ENCODE results near the gene PDGFB. TPM values are rescaled to one million over a fixed set of nuclear protein-coding genes. Genes with fewer than 3 reads are reported as not detected.
A peak's percentile ranks its signal among the peaks of the same experiment; 100 is the strongest.

The PDGFB gene
- total and polyA plus RNA-seq, 11 donors, result 9.0 to 43.7 (median 21.3) TPM

GRCh38 chr22:39234867-39235687 lies 9.7 kb downstream of the PDGFB start:
- Histone ChIP-seq H3K36me3 (peaks cover 0 to 38% (median 21%) of the 10 kb centered on the region in 9 donors), H3K4me1 (peaks cover 27 to 98% (median 82%) of the 10 kb centered on the region in 12 donors), H3K9me3 (no peaks in the 10 kb centered on the region), H3K27ac (peak overlapping the region; percentile 84 to 98 (median 94)), H3K27me3 (peaks cover 0 to 56% (median 0%) of the 10 kb centered on the region in 9 donors), H3K4me3 (peak overlapping the region in 3 of 12 donors; percentile 9 to 20 (median 12))
- intact Hi-C loops (cut with DNase I), result loop anchor here in 9 of 10 donors (1.0 to 10.0 kb wide), 12 partner anchors 42 to 290 kb away; partner anchors contain the start of gene ATF4 (in 3 of the 9)
- no peak for TF ChIP-seq CTCF (IDR thresholded peaks at IDR 0.05)
- TF ChIP-seq POLR2A (IDR thresholded peaks at IDR 0.05), result no peak
- WGBS, 4 donors, result 15 to 17% (median 16%) methylated on average over 14 to 29 of the region's 29 CpGs
- ATAC-seq, result peak; percentile 56 to 72 (median 62)
- DNase-seq, result peak; percentile 82 to 93 (median 86)

- Histone ChIP-seq H3K4me3 (peak overlapping the region in 1 of 12 donors; percentile 9), H3K4me1 (peaks cover 27 to 95% (median 78%) of the 10 kb centered on the region in 12 donors), H3K9me3 (no peaks in the 10 kb centered on the region), H3K27me3 (peaks cover 0 to 62% (median 0%) of the 10 kb centered on the region in 9 donors), H3K27ac (peak overlapping the region; percentile 84 to 98 (median 94)), H3K36me3 (peaks cover 0 to 44% (median 27%) of the 10 kb centered on the region in 9 donors)
- intact Hi-C loops (cut with DNase I), result loop anchor here in 9 of 10 donors (2.0 to 10.0 kb wide), 9 partner anchors 47 to 290 kb away; partner anchors contain the start of gene ATF4 (in 2 of the 9)
- peak in 6 of 12 donors; percentile 15 to 50 (median 26) for TF ChIP-seq CTCF (IDR thresholded peaks at IDR 0.05)
- no peak for TF ChIP-seq POLR2A (IDR thresholded peaks at IDR 0.05)
- ATAC-seq (peak; percentile 73 to 83 (median 78)), DNase-seq (peak; percentile 83 to 95 (median 83))
- WGBS, 4 donors, result 6 to 14% (median 12%) methylated on average over 8 to 10 of the region's 10 CpGs
Measured at GRCh38 chr22:39234472-39234787, 10.4 kb downstream of the PDGFB start.

GRCh38 chr22:39233710-39234471 lies 10.9 kb downstream of the PDGFB start:
- intact Hi-C loops (cut with DNase I), result loop anchor here in 9 of 10 donors (2.0 to 10.0 kb wide), 9 partner anchors 47 to 291 kb away; partner anchors contain the start of gene ATF4 (in 2 of the 9)
- Histone ChIP-seq H3K9me3 (no peaks in the 10 kb centered on the region), H3K36me3 (peaks cover 0 to 49% (median 32%) of the 10 kb centered on the region in 9 donors), H3K27ac (peak overlapping the region; percentile 84 to 98 (median 94)), H3K4me1 (peaks cover 27 to 90% (median 74%) of the 10 kb centered on the region in 12 donors), H3K27me3 (peaks cover 0 to 59% (median 0%) of the 10 kb centered on the region in 9 donors), H3K4me3 (peak overlapping the region in 1 of 12 donors; percentile 9)
- WGBS, 4 donors, result 9 to 11% (median 10%) methylated on average over 9 to 16 of the region's 16 CpGs
- DNase-seq, result peak; percentile 73 to 90 (median 84)
- TF ChIP-seq POLR2A (IDR thresholded peaks at IDR 0.05), result no peak
- no peak for TF ChIP-seq CTCF (IDR thresholded peaks at IDR 0.05)
- peak; percentile 12 to 55 (median 51) for ATAC-seq
